ENCODE measurements around the gene IFRD2.
A peak's percentile ranks its signal among the peaks of the same experiment; 100 is the strongest.

The IFRD2 gene

GRCh38 chr3:50299929-50300680, 7.9 kb upstream of the IFRD2 start:
- H3K9me3 Mint-ChIP-seq: no peaks in the 10 kb centered on the region
- ATAC-seq (ENCODE audit: low read depth) (no peak), DNase-seq (ENCODE audit: low spot score in 2 of 2) (no peak)
- H3K4me1 Mint-ChIP-seq: peaks cover 20% of the 10 kb centered on the region
- peak overlapping the region; percentile 94 for H3K4me3 Mint-ChIP-seq
- H3K27ac Mint-ChIP-seq: peak overlapping the region; percentile 97
- H3K36me3 Mint-ChIP-seq: no peaks in the 10 kb centered on the region
- H3K27me3 Mint-ChIP-seq: no peaks in the 10 kb centered on the region

GRCh38 chr3:50299638-50299928, 7.4 kb upstream of the IFRD2 start:
- peak overlapping the region; percentile 97 for H3K27ac Mint-ChIP-seq

GRCh38 chr3:50298836-50299637, 6.8 kb upstream of the IFRD2 start, which contains the start of the genes HYAL3 and NAA80:
Gene HYAL3, minus strand, starts transcription at chr3:50299405. Its CDS starts 3,803 bp downstream, at chr3:50295602.
Gene NAA80, minus strand, starts transcription at chr3:50299405. Its CDS starts 1,942 bp downstream, at chr3:50297463.
- peak; percentile 96 to 99 for DNase-seq (ENCODE audit: low spot score in 2 of 2)
- Mint-ChIP-seq H3K9me3 (no peaks in the 10 kb centered on the region), H3K4me3 (peak within 1 kb of the TSS; percentile 94), H3K27me3 (no peaks in the 10 kb centered on the region), H3K27ac (peak within 1 kb of the TSS; percentile 97), H3K4me1 (peaks cover 20% of the 10 kb centered on the region), H3K36me3 (no peaks in the 10 kb centered on the region)
- peak; percentile 85 for ATAC-seq (ENCODE audit: low read depth)

More at GRCh38 chr3:50299638-50299928, 7.4 kb upstream of the IFRD2 start:
- no peak for ATAC-seq (ENCODE audit: low read depth)
- no peaks in the 10 kb centered on the region for H3K36me3 Mint-ChIP-seq
- H3K4me3 Mint-ChIP-seq: peak overlapping the region; percentile 94
- H3K27me3 Mint-ChIP-seq: no peaks in the 10 kb centered on the region
- H3K9me3 Mint-ChIP-seq: no peaks in the 10 kb centered on the region
- peaks cover 20% of the 10 kb centered on the region for H3K4me1 Mint-ChIP-seq
- no peak for DNase-seq (ENCODE audit: low spot score in 2 of 2)

- no peaks in the 10 kb centered on the region for H3K9me3 Mint-ChIP-seq
- ATAC-seq (ENCODE audit: low read depth): no peak
- peak overlapping the region; percentile 97 for H3K27ac Mint-ChIP-seq
- H3K4me1 Mint-ChIP-seq: peaks cover 20% of the 10 kb centered on the region
- no peaks in the 10 kb centered on the region for H3K36me3 Mint-ChIP-seq
- no peak for DNase-seq (ENCODE audit: low spot score in 2 of 2)
- peak overlapping the region; percentile 94 for H3K4me3 Mint-ChIP-seq
- H3K27me3 Mint-ChIP-seq: no peaks in the 10 kb centered on the region
Measured at GRCh38 chr3:50297896-50298725, 5.9 kb upstream of the IFRD2 start.

GRCh38 chr3:50297384-50297775, 5.2 kb upstream of the IFRD2 start:
- Mint-ChIP-seq H3K27ac (peak overlapping the region; percentile 97), H3K36me3 (no peaks in the 10 kb centered on the region), H3K27me3 (no peaks in the 10 kb centered on the region), H3K4me3 (peak overlapping the region; percentile 94), H3K9me3 (no peaks in the 10 kb centered on the region), H3K4me1 (peaks cover 27% of the 10 kb centered on the region)
- no peak for DNase-seq (ENCODE audit: low spot score in 2 of 2)
- ATAC-seq (ENCODE audit: low read depth): no peak

GRCh38 chr3:50296721-50297383, 4.6 kb upstream of the IFRD2 start:
- Mint-ChIP-seq H3K4me3 (no peak overlapping the region), H3K9me3 (no peaks in the 10 kb centered on the region), H3K27me3 (no peaks in the 10 kb centered on the region), H3K4me1 (peaks cover 29% of the 10 kb centered on the region), H3K36me3 (no peaks in the 10 kb centered on the region), H3K27ac (no peak overlapping the region)
- no peak for DNase-seq (ENCODE audit: low spot score in 2 of 2)
- no peak for ATAC-seq (ENCODE audit: low read depth)

- no peaks in the 10 kb centered on the region for H3K27me3 Mint-ChIP-seq
- H3K36me3 Mint-ChIP-seq: no peaks in the 10 kb centered on the region
- peaks cover 36% of the 10 kb centered on the region for H3K4me1 Mint-ChIP-seq
- H3K4me3 Mint-ChIP-seq: no peak overlapping the region
- H3K27ac Mint-ChIP-seq: no peak overlapping the region
- ATAC-seq (ENCODE audit: low read depth): no peak
- no peaks in the 10 kb centered on the region for H3K9me3 Mint-ChIP-seq
- DNase-seq (ENCODE audit: low spot score in 2 of 2): no peak
Measured at GRCh38 chr3:50295553-50296431, 3.6 kb upstream of the IFRD2 start.

- Mint-ChIP-seq H3K36me3 (no peaks in the 10 kb centered on the region), H3K4me3 (no peak overlapping the region), H3K27ac (no peak overlapping the region), H3K27me3 (no peaks in the 10 kb centered on the region), H3K9me3 (no peaks in the 10 kb centered on the region), H3K4me1 (peaks cover 30% of the 10 kb centered on the region)
- DNase-seq (ENCODE audit: low spot score in 2 of 2) (no peak), ATAC-seq (ENCODE audit: low read depth) (no peak)
Measured at GRCh38 chr3:50294492-50295403, 2.5 kb upstream of the IFRD2 start.

- no peaks in the 10 kb centered on the region for H3K9me3 Mint-ChIP-seq
- DNase-seq (ENCODE audit: low spot score in 2 of 2): no peak
- no peak for ATAC-seq (ENCODE audit: low read depth)
- H3K36me3 Mint-ChIP-seq: peaks cover 2% of the 10 kb centered on the region
- H3K4me1 Mint-ChIP-seq: peaks cover 29% of the 10 kb centered on the region
- H3K27ac Mint-ChIP-seq: no peak overlapping the region
- no peaks in the 10 kb centered on the region for H3K27me3 Mint-ChIP-seq
- no peak overlapping the region for H3K4me3 Mint-ChIP-seq
Measured at GRCh38 chr3:50294089-50294488, 1.9 kb upstream of the IFRD2 start.

GRCh38 chr3:50293079-50293801, 1.0 kb upstream of the IFRD2 start:
- H3K4me1 Mint-ChIP-seq: peaks cover 28% of the 10 kb centered on the region
- H3K27ac Mint-ChIP-seq: peak overlapping the region; percentile 91
- H3K4me3 Mint-ChIP-seq: peak overlapping the region; percentile 85
- no peaks in the 10 kb centered on the region for H3K9me3 Mint-ChIP-seq
- ATAC-seq (ENCODE audit: low read depth): no peak
- no peaks in the 10 kb centered on the region for H3K27me3 Mint-ChIP-seq
- no peak for DNase-seq (ENCODE audit: low spot score in 2 of 2)
- peaks cover 4% of the 10 kb centered on the region for H3K36me3 Mint-ChIP-seq

- Mint-ChIP-seq H3K27ac (no peak overlapping the region), H3K4me1 (peaks cover 19% of the 10 kb centered on the region), H3K36me3 (peaks cover 5% of the 10 kb centered on the region), H3K27me3 (no peaks in the 10 kb centered on the region), H3K4me3 (no peak overlapping the region), H3K9me3 (no peaks in the 10 kb centered on the region)
- no peak for DNase-seq (ENCODE audit: low spot score in 2 of 2)
- no peak for ATAC-seq (ENCODE audit: low read depth)
Measured at GRCh38 chr3:50290161-50290641, 2.0 kb downstream of the IFRD2 start.
